Right atrium auricular region (tissue), 2 donors: ENCODE measurements around the gene PRSS1. TPM values are rescaled to one million over a fixed set of nuclear protein-coding genes. Genes with fewer than 3 reads are reported as not detected.
"Not testable (repeated sequence)": the region's sequence is repeated elsewhere in the genome, so short reads cannot be mapped to it uniquely, and the experiment has no call there.

ENCODE experiments used
- DNase-seq: peaks from one replicate; pipeline ENCODE4 v3.0.0-alpha.2; 2019; ENCODE audit warnings: low spot score
- H3K27ac ChIP-seq, 2 donors: fragments of 200-600 bp; sonication (generic); 1 replicate in 1 of 2; 2 replicates in 1 of 2; pipeline ENCODE4 v1.5.1; 2016 to 2019
- H3K27me3 ChIP-seq, 2 donors: fragments of 200-600 bp; sonication (generic); one replicate each; pipeline versions ENCODE4 v1.5.1 to v1.6.0; 2017 to 2019
- H3K36me3 ChIP-seq: fragments of 200-600 bp; sonication (generic); one replicate; pipeline ENCODE4 v1.5.1; 2016
- H3K4me1 ChIP-seq, 2 donors: fragments of 200-600 bp; sonication (generic); one replicate each; pipeline versions ENCODE4 v1.5.1 to v1.6.0; 2017 to 2019
- H3K4me3 ChIP-seq, 2 donors: fragments of 200-600 bp; sonication (generic); 1 replicate in 1 of 2; 2 replicates in 1 of 2; pipeline ENCODE4 v1.5.1; 2017 to 2019; ENCODE audit warnings: mild to moderate bottlenecking in 1 of 2, moderate library complexity in 1 of 2
- H3K9me3 ChIP-seq, 2 donors: fragments of 200-600 bp; sonication (generic); one replicate each; pipeline ENCODE4 v1.5.1; 2019
- total RNA-seq, 2 donors: library from RNA; depleted of rRNA; stranded (reverse); fragments of >200 nt; gene quantifications; one replicate each; pipeline ENCODE4 v1.1.0, GENCODE V29; 2016
- TF ChIP-seq, protein P1 (sequence below), 2 donors: fragments of 200-600 bp; sonication (generic); IDR thresholded peaks; one replicate each; pipeline ENCODE4 v1.5.1; 2019; ENCODE audit warnings: antibody characterized with exemption in 2 of 2

PRSS1 gene
- total RNA-seq, 2 donors from 2014 or later = not detected

DNA sequence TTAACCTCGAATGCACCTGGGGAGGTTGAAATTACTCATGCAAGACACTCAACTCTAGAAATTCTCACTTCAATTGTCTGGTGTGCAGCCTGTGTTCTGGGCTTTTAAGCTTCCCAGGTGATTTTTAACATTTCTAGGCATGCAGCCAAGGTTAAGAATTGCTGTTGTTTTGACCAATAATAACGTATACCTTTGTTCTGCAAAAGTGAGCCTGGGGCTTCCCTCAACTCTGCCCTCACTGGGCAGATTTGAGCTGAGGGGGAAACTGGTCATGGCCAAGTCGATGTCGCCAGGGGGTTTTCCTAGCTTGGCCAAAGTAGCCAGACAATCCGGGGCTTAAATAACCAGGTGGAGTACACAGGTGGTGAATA lies 22.1 kb downstream of the PRSS1 start:
- no peak overlapping the region for H3K4me3 ChIP-seq

DNA sequence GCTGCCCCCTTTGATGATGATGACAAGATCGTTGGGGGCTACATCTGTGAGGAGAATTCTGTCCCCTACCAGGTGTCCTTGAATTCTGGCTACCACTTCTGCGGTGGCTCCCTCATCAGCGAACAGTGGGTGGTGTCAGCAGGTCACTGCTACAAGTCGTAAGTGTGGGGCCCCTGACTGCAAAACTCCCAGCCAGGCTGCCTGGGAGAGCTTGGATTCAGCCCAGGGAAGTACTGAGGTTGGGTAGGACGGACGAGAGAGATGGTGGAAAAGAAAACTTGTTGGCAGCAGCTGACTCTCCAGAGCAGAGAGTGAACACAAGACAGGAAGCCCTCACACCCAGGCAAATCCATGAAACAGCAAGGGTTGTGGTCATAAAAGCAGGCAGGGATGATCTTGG lies 22.8 kb downstream of the PRSS1 start:
- DNase-seq = no peak
- Histone ChIP-seq H3K4me3 (no peak overlapping the region), H3K4me1 (no peaks in the 10 kb centered on the region), H3K27ac (no peak overlapping the region), H3K36me3 (no peaks in the 10 kb centered on the region), H3K9me3 (no peaks in the 10 kb centered on the region), H3K27me3 (no peaks in the 10 kb centered on the region)
- TF ChIP-seq, protein P1, sequence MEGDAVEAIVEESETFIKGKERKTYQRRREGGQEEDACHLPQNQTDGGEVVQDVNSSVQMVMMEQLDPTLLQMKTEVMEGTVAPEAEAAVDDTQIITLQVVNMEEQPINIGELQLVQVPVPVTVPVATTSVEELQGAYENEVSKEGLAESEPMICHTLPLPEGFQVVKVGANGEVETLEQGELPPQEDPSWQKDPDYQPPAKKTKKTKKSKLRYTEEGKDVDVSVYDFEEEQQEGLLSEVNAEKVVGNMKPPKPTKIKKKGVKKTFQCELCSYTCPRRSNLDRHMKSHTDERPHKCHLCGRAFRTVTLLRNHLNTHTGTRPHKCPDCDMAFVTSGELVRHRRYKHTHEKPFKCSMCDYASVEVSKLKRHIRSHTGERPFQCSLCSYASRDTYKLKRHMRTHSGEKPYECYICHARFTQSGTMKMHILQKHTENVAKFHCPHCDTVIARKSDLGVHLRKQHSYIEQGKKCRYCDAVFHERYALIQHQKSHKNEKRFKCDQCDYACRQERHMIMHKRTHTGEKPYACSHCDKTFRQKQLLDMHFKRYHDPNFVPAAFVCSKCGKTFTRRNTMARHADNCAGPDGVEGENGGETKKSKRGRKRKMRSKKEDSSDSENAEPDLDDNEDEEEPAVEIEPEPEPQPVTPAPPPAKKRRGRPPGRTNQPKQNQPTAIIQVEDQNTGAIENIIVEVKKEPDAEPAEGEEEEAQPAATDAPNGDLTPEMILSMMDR (IDR thresholded peaks at IDR 0.05) = no peak

More for the DNA sequence above, 22.1 kb downstream of the PRSS1 start:
- H3K4me1 ChIP-seq = no peaks in the 10 kb centered on the region
- H3K27ac ChIP-seq = no peak overlapping the region
- DNase-seq = no peak
- TF ChIP-seq, protein P1 (IDR thresholded peaks at IDR 0.05) = no peak
- no peaks in the 10 kb centered on the region for H3K27me3 ChIP-seq
- H3K36me3 ChIP-seq = no peaks in the 10 kb centered on the region
- H3K9me3 ChIP-seq = no peaks in the 10 kb centered on the region

DNA sequence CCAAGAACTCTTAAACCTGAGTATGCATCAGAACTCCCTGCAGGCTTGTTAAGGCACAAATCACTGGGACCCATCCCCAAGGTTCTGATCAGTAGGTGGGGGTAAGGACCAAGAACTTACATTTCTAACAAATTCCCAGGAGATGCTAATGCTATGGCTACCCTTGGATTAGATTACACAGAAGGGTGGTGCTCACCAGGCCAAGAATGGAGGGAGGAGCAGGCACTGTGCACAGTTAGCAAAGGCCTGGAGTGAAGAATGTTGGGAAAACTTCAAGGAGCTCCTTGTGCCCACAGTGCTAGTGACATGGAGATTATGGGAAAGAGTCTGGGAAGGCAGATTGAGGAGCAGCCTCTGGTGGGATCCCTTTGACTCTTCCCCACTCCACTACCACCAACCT lies 23.4 kb downstream of the PRSS1 start:
- no peaks in the 10 kb centered on the region for H3K9me3 ChIP-seq
- no peak for DNase-seq
- no peaks in the 10 kb centered on the region for H3K27me3 ChIP-seq
- TF ChIP-seq, protein P1 (IDR thresholded peaks at IDR 0.05) = no peak
- H3K4me1 ChIP-seq = no peaks in the 10 kb centered on the region
- H3K4me3 ChIP-seq = no peak overlapping the region
- no peak overlapping the region for H3K27ac ChIP-seq
- no peaks in the 10 kb centered on the region for H3K36me3 ChIP-seq

DNA sequence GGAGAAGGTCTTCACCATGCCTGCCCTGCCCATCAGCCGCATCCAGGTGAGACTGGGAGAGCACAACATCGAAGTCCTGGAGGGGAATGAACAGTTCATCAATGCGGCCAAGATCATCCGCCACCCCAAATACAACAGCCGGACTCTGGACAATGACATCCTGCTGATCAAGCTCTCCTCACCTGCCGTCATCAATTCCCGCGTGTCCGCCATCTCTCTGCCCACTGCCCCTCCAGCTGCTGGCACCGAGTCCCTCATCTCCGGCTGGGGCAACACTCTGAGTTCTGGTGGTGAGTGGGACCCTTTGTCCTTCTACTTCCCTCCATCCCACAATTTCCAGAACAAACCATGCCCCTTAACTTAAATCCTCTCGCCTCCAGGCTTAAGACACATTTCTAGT lies 24.0 kb downstream of the PRSS1 start:
- Histone ChIP-seq H3K4me3 (no peak overlapping the region), H3K4me1 (no peaks in the 10 kb centered on the region), H3K9me3 (no peaks in the 10 kb centered on the region), H3K27me3 (no peaks in the 10 kb centered on the region), H3K27ac (no peak overlapping the region), H3K36me3 (no peaks in the 10 kb centered on the region)
- DNase-seq = no peak
- TF ChIP-seq, protein P1 (IDR thresholded peaks at IDR 0.05) = no peak

DNA sequence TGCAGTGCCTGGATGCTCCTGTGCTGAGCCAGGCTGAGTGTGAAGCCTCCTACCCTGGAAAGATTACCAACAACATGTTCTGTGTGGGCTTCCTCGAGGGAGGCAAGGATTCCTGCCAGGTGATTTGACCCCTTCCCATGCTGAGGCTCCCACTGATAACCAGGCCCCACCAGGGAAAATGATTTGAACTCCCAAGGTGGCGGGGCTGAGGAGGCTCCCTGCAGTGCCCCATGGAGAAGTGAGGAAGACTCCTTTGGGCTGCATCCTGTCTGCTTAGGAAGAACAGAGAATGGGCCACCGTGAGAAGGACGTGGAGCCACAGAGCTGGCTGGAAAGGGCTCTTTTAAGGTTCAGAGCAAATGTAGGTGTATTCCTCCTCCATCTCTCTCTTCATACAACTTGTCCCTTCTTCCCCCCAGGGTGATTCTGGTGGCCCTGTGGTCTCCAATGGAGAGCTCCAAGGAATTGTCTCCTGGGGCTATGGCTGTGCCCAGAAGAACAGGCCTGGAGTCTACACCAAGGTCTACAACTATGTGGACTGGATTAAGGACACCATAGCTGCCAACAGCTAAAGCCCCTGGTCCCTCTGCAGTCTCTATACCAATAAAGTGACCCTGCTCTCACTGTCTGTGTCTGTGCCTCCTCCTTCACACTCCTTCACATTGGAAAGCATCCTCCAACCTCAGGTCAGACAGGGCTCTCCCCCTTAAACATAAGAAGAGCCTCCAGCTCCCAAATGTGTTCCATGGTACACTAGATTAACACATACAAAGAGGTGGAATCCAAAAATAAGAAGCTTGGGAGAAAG lies 24.9 kb downstream of the PRSS1 start:
- Histone ChIP-seq H3K36me3 (no peaks in the 10 kb centered on the region), H3K9me3 (no peaks in the 10 kb centered on the region), H3K27ac (no peak overlapping the region), H3K4me3 (no peak overlapping the region), H3K4me1 (no peaks in the 10 kb centered on the region), H3K27me3 (no peaks in the 10 kb centered on the region)
- no peak for DNase-seq
- TF ChIP-seq, protein P1 (IDR thresholded peaks at IDR 0.05) = no peak

DNA sequence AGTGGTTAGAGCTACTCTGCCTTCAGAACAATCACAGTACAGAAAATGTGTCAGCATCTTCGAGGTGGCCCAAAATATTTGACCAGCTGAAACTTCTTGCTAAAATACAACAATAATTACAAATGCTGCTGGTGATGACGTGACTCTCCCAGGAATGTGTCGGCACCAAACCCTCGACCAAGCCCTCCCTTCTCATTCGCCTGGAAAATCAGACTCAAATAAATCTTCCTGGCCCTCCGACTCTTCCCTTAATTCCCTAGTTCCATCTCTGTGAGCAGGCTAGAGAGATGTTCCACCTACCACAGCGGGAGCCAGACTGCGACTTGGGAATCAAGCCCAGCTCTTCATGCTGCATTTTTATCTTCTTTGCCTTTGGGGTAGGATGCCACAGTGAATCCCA lies 25.6 kb downstream of the PRSS1 start:
- H3K4me3 ChIP-seq = no peak overlapping the region
- no peaks in the 10 kb centered on the region for H3K4me1 ChIP-seq
- no peaks in the 10 kb centered on the region for H3K27me3 ChIP-seq
- no peaks in the 10 kb centered on the region for H3K36me3 ChIP-seq
- no peak overlapping the region for H3K27ac ChIP-seq
- no peaks in the 10 kb centered on the region for H3K9me3 ChIP-seq
- no peak for DNase-seq
- TF ChIP-seq, protein P1 (IDR thresholded peaks at IDR 0.05) = no peak

DNA sequence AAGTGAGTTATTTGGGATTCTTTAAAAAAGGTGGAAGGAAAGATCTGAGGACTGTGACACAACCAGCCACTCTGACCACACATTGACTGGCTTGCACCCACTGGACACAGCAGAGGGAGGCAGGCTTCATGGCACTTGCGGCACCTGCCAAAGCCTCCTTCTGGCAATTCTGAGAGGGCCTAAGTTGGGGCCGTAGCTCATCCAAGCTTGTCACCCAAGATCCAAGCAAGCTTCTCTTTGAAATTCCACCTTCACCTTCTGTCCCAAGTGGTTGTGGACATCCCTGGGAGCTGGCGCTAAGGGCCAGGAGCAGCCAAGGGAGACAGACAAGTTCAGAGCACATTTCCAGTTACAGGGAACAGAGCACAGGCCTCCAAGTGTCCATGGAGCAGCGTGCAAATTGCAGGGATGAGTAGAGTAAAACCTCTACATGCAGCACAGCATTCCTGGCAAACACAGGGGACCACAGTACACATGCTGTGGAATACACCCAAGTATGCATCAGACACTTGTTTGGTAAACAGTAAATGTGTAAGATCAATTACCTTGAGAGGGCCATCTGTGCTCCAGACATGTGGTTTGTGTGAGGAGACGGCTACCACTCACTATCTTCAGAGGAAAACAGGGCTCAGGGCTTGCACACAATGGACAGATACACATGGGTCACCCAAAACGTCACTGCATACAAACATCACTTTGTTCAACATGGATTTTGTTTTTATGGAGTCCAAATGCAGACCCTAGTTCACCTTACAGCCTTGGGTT lies 26.3 kb downstream of the PRSS1 start:
- H3K27ac ChIP-seq, H3K4me1 ChIP-seq, H3K27me3 ChIP-seq, H3K4me3 ChIP-seq, DNase-seq, H3K36me3 ChIP-seq, H3K9me3 ChIP-seq: not testable (repeated sequence)
